PFSK-1 (cell line): ENCODE measurements around the gene MAGI2.

Experiments
- FOXP2 ChIP-seq: optimal IDR thresholded peaks from 2 replicates; pipeline ENCODE3; 2011; ENCODE audit warnings: borderline replicate concordance, control low read depth, inconsistent platforms; ENCODE audit not compliant: insufficient read depth; ENCODE audit errors: extremely low read length, extremely low read depth
- POLR2AphosphoS5 ChIP-seq: IDR thresholded peaks from 2 replicates; pipeline ENCODE4 v1.6.1; 2012; ENCODE audit warnings: low read depth, mild to moderate bottlenecking, control low read depth, low read length, moderate library complexity
- REST ChIP-seq, 2 experiments: IDR thresholded peaks; 2 replicates each; pipeline versions ENCODE4 v1.6.1 to v1.8.0; 2011 to 2012; ENCODE audit warnings: low read depth in 2 of 2, low read length in 2 of 2, control low read depth in 1 of 2, inconsistent platforms in 1 of 2, mild to moderate bottlenecking in 1 of 2, moderate library complexity in 1 of 2; ENCODE audit not compliant: insufficient read depth in 1 of 2
- SIN3A ChIP-seq: IDR thresholded peaks from 2 replicates; pipeline ENCODE4 v1.6.1; 2012; ENCODE audit warnings: mild to moderate bottlenecking, low read length, moderate library complexity, borderline replicate concordance; ENCODE audit not compliant: insufficient read depth
- TAF1 ChIP-seq: IDR thresholded peaks from 2 replicates; pipeline ENCODE4 v1.6.1; 2012; ENCODE audit warnings: low read length, control low read depth, borderline replicate concordance; ENCODE audit not compliant: insufficient read depth

The MAGI2 gene

GRCh38 chr7:78535655-78536054 is 917.8 kb downstream of the MAGI2 start:
- TF ChIP-seq REST (IDR thresholded peaks at IDR 0.05; ENCODE audit: insufficient read depth in 1 of 2, low read depth in 2 of 2, low read length in 2 of 2) (no peak), SIN3A (no peak), TAF1 (no peak)

GRCh38 chr7:78530351-78530750 is 923.1 kb downstream of the MAGI2 start:
- no peak for TF ChIP-seq SIN3A
- no peak for TF ChIP-seq POLR2AphosphoS5
- TF ChIP-seq REST (IDR thresholded peaks at IDR 0.05; ENCODE audit: insufficient read depth in 1 of 2, low read depth in 2 of 2, low read length in 2 of 2) = no peak

GRCh38 chr7:78529392-78529791 is 924.1 kb downstream of the MAGI2 start:
- TF ChIP-seq TAF1 (no peak), SIN3A (no peak), POLR2AphosphoS5 (no peak), FOXP2 (no peak), REST (IDR thresholded peaks at IDR 0.05; ENCODE audit: insufficient read depth in 1 of 2, low read depth in 2 of 2, low read length in 2 of 2) (no peak)

- TF ChIP-seq SIN3A (no peak), TAF1 (no peak), REST (IDR thresholded peaks at IDR 0.05; ENCODE audit: insufficient read depth in 1 of 2, low read depth in 2 of 2, low read length in 2 of 2) (no peak), POLR2AphosphoS5 (no peak), FOXP2 (no peak)
These were observed 924.5 kb downstream of the MAGI2 start for GRCh38 chr7:78528964-78529363.

- TF ChIP-seq SIN3A = no peak
- TF ChIP-seq FOXP2 = no peak
- TF ChIP-seq POLR2AphosphoS5 = no peak
- no peak for TF ChIP-seq REST (IDR thresholded peaks at IDR 0.05; ENCODE audit: insufficient read depth in 1 of 2, low read depth in 2 of 2, low read length in 2 of 2)
- TF ChIP-seq TAF1 = no peak
These were observed 929.5 kb downstream of the MAGI2 start for GRCh38 chr7:78523930-78524329.
